ENCODE measurements around the gene CAPN2.

Gene CAPN2

GRCh38 chr1:223702735-223703667 lies 9.3 kb upstream of the CAPN2 start:
- no peak for DNase-seq (ENCODE audit: low read depth in 4 of 4, low spot score in 1 of 4)

GRCh38 chr1:223703668-223704013 lies 8.7 kb upstream of the CAPN2 start:
- DNase-seq (ENCODE audit: low read depth in 4 of 4, low spot score in 1 of 4), result no peak

- DNase-seq (ENCODE audit: low read depth in 4 of 4, low spot score in 1 of 4), result no peak
Observed at GRCh38 chr1:223704921-223705878, 7.1 kb upstream of the CAPN2 start.

- no peak for DNase-seq (ENCODE audit: low read depth in 4 of 4, low spot score in 1 of 4)
Observed at GRCh38 chr1:223706077-223706973, 6.0 kb upstream of the CAPN2 start.

- no peak for DNase-seq (ENCODE audit: low read depth in 4 of 4, low spot score in 1 of 4)
Observed at GRCh38 chr1:223707256-223708000, 4.9 kb upstream of the CAPN2 start.

GRCh38 chr1:223708001-223708359 lies 4.4 kb upstream of the CAPN2 start:
- no peak for DNase-seq (ENCODE audit: low read depth in 4 of 4, low spot score in 1 of 4)

- DNase-seq (ENCODE audit: low read depth in 4 of 4, low spot score in 1 of 4), result no peak
Observed at GRCh38 chr1:223708651-223709268, 3.6 kb upstream of the CAPN2 start.

- DNase-seq (ENCODE audit: low read depth in 4 of 4, low spot score in 1 of 4), result no peak
Observed at GRCh38 chr1:223709598-223709997, 2.7 kb upstream of the CAPN2 start.

- DNase-seq (ENCODE audit: low read depth in 4 of 4, low spot score in 1 of 4), result no peak
Observed at GRCh38 chr1:223710179-223711133, 1.9 kb upstream of the CAPN2 start.

GRCh38 chr1:223711173-223711572 lies 1.2 kb upstream of the CAPN2 start:
- DNase-seq (ENCODE audit: low read depth in 4 of 4, low spot score in 1 of 4), result no peak

GRCh38 chr1:223711747-223712193 lies 569 bp upstream of the CAPN2 start:
- DNase-seq (ENCODE audit: low read depth in 4 of 4, low spot score in 1 of 4), result no peak

GRCh38 chr1:223712850-223713474 lies 623 bp downstream of the CAPN2 start:
- no peak for DNase-seq (ENCODE audit: low read depth in 4 of 4, low spot score in 1 of 4)

GRCh38 chr1:223713546-223714420 lies 1.4 kb downstream of the CAPN2 start:
- DNase-seq (ENCODE audit: low read depth in 4 of 4, low spot score in 1 of 4), result no peak

GRCh38 chr1:223714421-223714724 lies 2.0 kb downstream of the CAPN2 start:
- DNase-seq (ENCODE audit: low read depth in 4 of 4, low spot score in 1 of 4), result no peak

GRCh38 chr1:223714849-223715603 lies 2.7 kb downstream of the CAPN2 start:
- DNase-seq (ENCODE audit: low read depth in 4 of 4, low spot score in 1 of 4), result no peak

GRCh38 chr1:223715604-223716172 lies 3.3 kb downstream of the CAPN2 start:
- DNase-seq (ENCODE audit: low read depth in 4 of 4, low spot score in 1 of 4), result no peak

Data from stimulated activated CD4-positive, alpha-beta T cell treated with anti-CD3 and anti-CD28 coated beads, Interleukin-1b, Interleukin-23, amount 100 ng/mL, for 24 hours (primary cell).